Endothelial cell of umbilical vein (primary cell): ENCODE measurements around the gene GFER. TPM values are rescaled to one million over a fixed set of nuclear protein-coding genes. Genes with fewer than 3 reads are reported as not detected.

Source experiments
- BruUV-seq: library from RNA; stranded (reverse); fragments of 400-500 nt; replicated peaks from 2 replicates; lab custom pipeline; 2021; lab: Mats Ljungman, UMichigan
- CTCF ChIA-PET: fragments of 300-600, 350-600 bp; sonication (Branson Sonifier 250); formaldehyde crosslinking; loops from one replicate; lab custom pipeline; 2021; ENCODE audit warnings: antibody characterized with exemption, inconsistent platforms; lab: Charles Lee
- POLR2A ChIA-PET: fragments of 300-600, 350-600 bp; sonication (Branson Sonifier 250); formaldehyde crosslinking; loops from one replicate; lab custom pipeline; 2021; ENCODE audit warnings: antibody characterized with exemption, inconsistent platforms; lab: Charles Lee
- DNase-seq: peaks from one replicate; pipeline ENCODE4 v3.0.0-alpha.2; 2011; ENCODE audit warnings: low read depth, low spot score
- FAIRE-seq: peaks from 2 replicates; lab custom pipeline; 2011; peaks lifted over from hg19 to GRCh38; lab: Jason Lieb, UNC
- H2AFZ ChIP-seq: 2 replicates; pipeline ENCODE4 v1.6.0; 2012; ENCODE audit warnings: low read depth, low read length, control low read depth, inconsistent platforms
- H3K27ac ChIP-seq: 2 replicates; pipeline ENCODE4 v1.5.1; 2011; ENCODE audit warnings: low read depth, mild to moderate bottlenecking, control low read depth, low read length, moderate library complexity; ENCODE audit not compliant: insufficient read depth
- H3K27me3 ChIP-seq, 2 experiments: 2 replicates each; pipeline versions ENCODE4 v1.6.0 to v1.6.1; 2011; ENCODE audit warnings: low read length in 2 of 2, mixed read lengths in 1 of 2; ENCODE audit not compliant: control insufficient read depth in 2 of 2, insufficient read depth in 2 of 2
- H3K36me3 ChIP-seq, 2 experiments: 2 replicates in 1 of 2; 3 replicates in 1 of 2; pipeline ENCODE4 v1.5.1; 2011; ENCODE audit warnings: low read length in 2 of 2, mild to moderate bottlenecking in 1 of 2, moderate library complexity in 1 of 2; ENCODE audit not compliant: control insufficient read depth in 2 of 2, insufficient read depth in 2 of 2; ENCODE audit errors: extremely low read depth in 1 of 2
- H3K4me1 ChIP-seq: 3 replicates; pipeline ENCODE4 v1.5.1; 2011; ENCODE audit warnings: mild to moderate bottlenecking, low read length; ENCODE audit not compliant: control insufficient read depth, insufficient read depth; ENCODE audit errors: extremely low read depth
- H3K4me2 ChIP-seq: 2 replicates; pipeline ENCODE4 v1.6.1; 2011; ENCODE audit warnings: low read length, control low read depth, mixed read lengths; ENCODE audit not compliant: insufficient read depth
- H3K4me3 ChIP-seq, 3 experiments: fragments of 200-600 bp in 1 of 3; sonication (generic), shearing (Covaris generic) in 1 of 3; replicated peaks in 1 of 3; 2 replicates each; pipeline ENCODE4 v1.5.1; 2011 to 2016; ENCODE audit warnings: control low read depth in 3 of 3, low read length in 3 of 3, mild to moderate bottlenecking in 2 of 3, inconsistent platforms in 1 of 3, low read depth in 1 of 3, moderate library complexity in 1 of 3; ENCODE audit not compliant: insufficient read depth in 1 of 3
- H3K79me2 ChIP-seq: 2 replicates; pipeline ENCODE4 v1.6.0; 2012; ENCODE audit warnings: low read length, inconsistent platforms; ENCODE audit not compliant: control insufficient read depth, insufficient read depth
- H3K9ac ChIP-seq: replicated peaks from 2 replicates; pipeline ENCODE3; 2011; ENCODE audit warnings: low read length, control low read depth; ENCODE audit not compliant: insufficient read depth; ENCODE audit errors: extremely low read depth
- H3K9me1 ChIP-seq: replicated peaks from 3 replicates; pipeline ENCODE4 v1.6.0; 2011; ENCODE audit warnings: mild to moderate bottlenecking, low read length; ENCODE audit not compliant: control insufficient read depth, insufficient read depth; ENCODE audit errors: extremely low read depth
- H3K9me3 ChIP-seq: replicated peaks from 2 replicates; pipeline ENCODE4 v1.5.1; 2012; ENCODE audit warnings: low read length, inconsistent platforms; ENCODE audit not compliant: control insufficient read depth, insufficient read depth
- H4K20me1 ChIP-seq: replicated peaks from 2 replicates; pipeline ENCODE3; 2011; ENCODE audit warnings: mild to moderate bottlenecking, low read length; ENCODE audit not compliant: control insufficient read depth, insufficient read depth; ENCODE audit errors: extremely low read depth
- EZH2 ChIP-seq: IDR thresholded peaks from 2 replicates; pipeline ENCODE4 v1.6.1; 2012; ENCODE audit warnings: borderline replicate concordance, low read depth, mild to moderate bottlenecking, moderate library complexity, low read length, inconsistent platforms; ENCODE audit not compliant: severe bottlenecking
- FOS ChIP-seq: IDR thresholded peaks from 2 replicates; pipeline ENCODE4 v1.6.1; 2011; ENCODE audit warnings: mild to moderate bottlenecking, low read length, moderate library complexity, borderline replicate concordance; ENCODE audit not compliant: insufficient read depth
- GATA2 ChIP-seq: IDR thresholded peaks from 2 replicates; pipeline ENCODE4 v1.7.0; 2011; ENCODE audit warnings: low read depth, mild to moderate bottlenecking, moderate library complexity, mixed read lengths, low read length; ENCODE audit not compliant: insufficient read length, insufficient read depth
- JUN ChIP-seq: IDR thresholded peaks from 2 replicates; pipeline ENCODE4 v1.6.1; 2011; ENCODE audit warnings: borderline replicate concordance, low read depth; ENCODE audit not compliant: insufficient read length, insufficient read depth
- MAX ChIP-seq: IDR thresholded peaks from 2 replicates; pipeline ENCODE4 v1.6.1; 2011; ENCODE audit not compliant: insufficient read depth, insufficient read length
- MYC ChIP-seq: IDR thresholded peaks from one replicate; pipeline ENCODE4 v1.6.1; 2011; ENCODE audit warnings: mild to moderate bottlenecking, low read depth, low read length
- POLR2A ChIP-seq: IDR thresholded peaks from 2 replicates; pipeline ENCODE4 v1.6.1; 2012; ENCODE audit warnings: low read depth, mild to moderate bottlenecking, control low read depth, low read length
- POLR2AphosphoS5 ChIP-seq: IDR thresholded peaks from 2 replicates; pipeline ENCODE4 v1.6.1; 2012; ENCODE audit warnings: low read depth, mild to moderate bottlenecking, control low read depth, low read length, moderate library complexity; ENCODE audit not compliant: insufficient read depth
- dilution Hi-C: fragments of 300-500 bp; cut with MboI; formaldehyde crosslinking; loops from one replicate; pipeline ENCODE4 v1.15.0; 2019; ENCODE audit warnings: low sequenced_read_pairs; ENCODE audit not compliant: extremely low pct_ligation_motif_present
- intact Hi-C: fragments of 100-400 bp; cut with micrococcal nuclease; formaldehyde crosslinking; loops from one replicate; pipeline ENCODE4 v1.10.0; 2022
- polyA plus RNA-seq, 4 experiments: library from polyadenylated mRNA; depleted of rRNA in 3 of 4; stranded (reverse) in 3 of 4; unstranded in 1 of 4; fragments of >200 nt; gene quantifications; 2 replicates each; pipeline versions ENCODE4 v1.2.1 to v1.2.3, GENCODE V29; 2011 to 2012; ENCODE audit warnings: missing spikeins in 1 of 4
- total RNA-seq: library from RNA; stranded (reverse); gene quantifications from 2 replicates; pipeline ENCODE4 v1.2.3, GENCODE V29; 2021
- TF ChIP-seq, protein P1 (sequence below), 2 donors: IDR thresholded peaks; 1 replicate in 1 of 2; 2 replicates in 1 of 2; pipeline ENCODE4 v1.5.1; 2011; ENCODE audit warnings: low read length in 2 of 2, mild to moderate bottlenecking in 2 of 2, moderate library complexity in 2 of 2, control low read depth in 1 of 2, inconsistent platforms in 1 of 2, low read depth in 1 of 2; ENCODE audit not compliant: insufficient read depth in 1 of 2; ENCODE audit errors: extremely low read depth in 1 of 2

The GFER gene
- total and polyA plus RNA-seq, 2 donors (not counting 3 experiments of a cell fraction or from before 2014, with no cell fraction given): 13.7 to 29.9 TPM

DNA sequence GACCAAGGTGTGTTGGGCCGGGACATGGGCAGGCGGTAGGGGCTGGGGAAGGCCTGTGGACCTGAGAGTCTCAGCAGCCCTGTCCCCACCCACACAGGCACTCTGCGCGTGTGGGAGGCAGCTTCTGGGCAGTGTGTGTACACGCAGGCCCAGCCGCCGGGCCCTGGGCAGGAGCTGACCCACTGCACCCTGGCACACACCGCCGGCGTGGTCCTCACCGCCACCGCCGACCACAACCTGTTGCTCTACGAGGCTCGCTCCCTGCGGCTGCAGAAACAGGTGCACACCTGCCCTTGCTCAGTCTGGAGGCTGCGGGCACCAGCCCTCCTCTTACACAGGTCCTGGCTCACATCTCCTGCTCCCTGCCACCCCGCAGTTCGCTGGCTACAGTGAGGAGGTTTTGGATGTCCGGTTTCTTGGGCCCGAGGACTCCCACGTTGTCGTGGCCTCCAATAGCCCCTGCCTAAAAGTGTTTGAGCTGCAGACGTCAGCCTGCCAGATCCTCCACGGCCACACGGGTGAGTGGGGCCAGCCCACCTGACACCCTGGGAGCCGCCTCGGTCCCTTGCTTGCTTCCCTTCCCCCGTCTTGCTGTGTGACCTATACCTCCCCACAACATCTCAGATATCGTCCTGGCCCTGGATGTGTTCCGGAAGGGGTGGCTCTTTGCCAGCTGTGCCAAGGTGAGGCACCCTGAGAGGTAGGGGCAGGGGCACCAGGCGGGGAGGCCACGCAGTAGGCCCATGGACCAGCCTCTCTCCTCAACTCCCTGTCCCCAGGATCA, 8.4 kb upstream of the GFER start:
- peaks cover 13 to 16% of the 10 kb centered on the region in 2 experiments for H3K27me3 ChIP-seq
- H3K9me1 ChIP-seq: no peaks in the 10 kb centered on the region
- ChIA-PET CTCF (no interaction called here), POLR2A (no interaction called here)
- no peak overlapping the region for H2AFZ ChIP-seq
- TF ChIP-seq FOS (no peak), POLR2A (no peak), EZH2 (no peak), GATA2 (no peak), MAX (no peak), MYC (no peak), POLR2AphosphoS5 (no peak), JUN (no peak)
- TF ChIP-seq, protein P1, sequence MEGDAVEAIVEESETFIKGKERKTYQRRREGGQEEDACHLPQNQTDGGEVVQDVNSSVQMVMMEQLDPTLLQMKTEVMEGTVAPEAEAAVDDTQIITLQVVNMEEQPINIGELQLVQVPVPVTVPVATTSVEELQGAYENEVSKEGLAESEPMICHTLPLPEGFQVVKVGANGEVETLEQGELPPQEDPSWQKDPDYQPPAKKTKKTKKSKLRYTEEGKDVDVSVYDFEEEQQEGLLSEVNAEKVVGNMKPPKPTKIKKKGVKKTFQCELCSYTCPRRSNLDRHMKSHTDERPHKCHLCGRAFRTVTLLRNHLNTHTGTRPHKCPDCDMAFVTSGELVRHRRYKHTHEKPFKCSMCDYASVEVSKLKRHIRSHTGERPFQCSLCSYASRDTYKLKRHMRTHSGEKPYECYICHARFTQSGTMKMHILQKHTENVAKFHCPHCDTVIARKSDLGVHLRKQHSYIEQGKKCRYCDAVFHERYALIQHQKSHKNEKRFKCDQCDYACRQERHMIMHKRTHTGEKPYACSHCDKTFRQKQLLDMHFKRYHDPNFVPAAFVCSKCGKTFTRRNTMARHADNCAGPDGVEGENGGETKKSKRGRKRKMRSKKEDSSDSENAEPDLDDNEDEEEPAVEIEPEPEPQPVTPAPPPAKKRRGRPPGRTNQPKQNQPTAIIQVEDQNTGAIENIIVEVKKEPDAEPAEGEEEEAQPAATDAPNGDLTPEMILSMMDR (IDR thresholded peaks at IDR 0.05; ENCODE audit: extremely low read depth in 1 of 2, insufficient read depth in 1 of 2, low read depth in 1 of 2, low read length in 2 of 2): no peak
- H3K9ac ChIP-seq: no peak overlapping the region
- BruUV-seq: no TSS peak
- H3K4me1 ChIP-seq: peaks cover 4% of the 10 kb centered on the region
- H3K79me2 ChIP-seq: peaks cover 15% of the 10 kb centered on the region
- no peak for FAIRE-seq
- H3K36me3 ChIP-seq: peaks cover 9 to 37% of the 10 kb centered on the region in 2 experiments
- no peak overlapping the region for H3K4me2 ChIP-seq
- dilution Hi-C loops (no loop called here), intact Hi-C loops (no loop called here)
- no peak overlapping the region for H3K4me3 ChIP-seq
- no peak for DNase-seq
- H4K20me1 ChIP-seq: no peaks in the 10 kb centered on the region
- H3K9me3 ChIP-seq: no peaks in the 10 kb centered on the region
- no peak overlapping the region for H3K27ac ChIP-seq
